Epidermal melanocyte (primary cell): ENCODE measurements around the gene TRIM33.
"Not testable (repeated sequence)": the region's sequence is repeated elsewhere in the genome, so short reads cannot be mapped to it uniquely, and the experiment has no call there.

Experiments
- DNase-seq: peaks from one replicate; pipeline ENCODE4 v3.0.0; 2011; ENCODE audit warnings: low spot score; ENCODE audit not compliant: insufficient read length

TRIM33 gene

DNA sequence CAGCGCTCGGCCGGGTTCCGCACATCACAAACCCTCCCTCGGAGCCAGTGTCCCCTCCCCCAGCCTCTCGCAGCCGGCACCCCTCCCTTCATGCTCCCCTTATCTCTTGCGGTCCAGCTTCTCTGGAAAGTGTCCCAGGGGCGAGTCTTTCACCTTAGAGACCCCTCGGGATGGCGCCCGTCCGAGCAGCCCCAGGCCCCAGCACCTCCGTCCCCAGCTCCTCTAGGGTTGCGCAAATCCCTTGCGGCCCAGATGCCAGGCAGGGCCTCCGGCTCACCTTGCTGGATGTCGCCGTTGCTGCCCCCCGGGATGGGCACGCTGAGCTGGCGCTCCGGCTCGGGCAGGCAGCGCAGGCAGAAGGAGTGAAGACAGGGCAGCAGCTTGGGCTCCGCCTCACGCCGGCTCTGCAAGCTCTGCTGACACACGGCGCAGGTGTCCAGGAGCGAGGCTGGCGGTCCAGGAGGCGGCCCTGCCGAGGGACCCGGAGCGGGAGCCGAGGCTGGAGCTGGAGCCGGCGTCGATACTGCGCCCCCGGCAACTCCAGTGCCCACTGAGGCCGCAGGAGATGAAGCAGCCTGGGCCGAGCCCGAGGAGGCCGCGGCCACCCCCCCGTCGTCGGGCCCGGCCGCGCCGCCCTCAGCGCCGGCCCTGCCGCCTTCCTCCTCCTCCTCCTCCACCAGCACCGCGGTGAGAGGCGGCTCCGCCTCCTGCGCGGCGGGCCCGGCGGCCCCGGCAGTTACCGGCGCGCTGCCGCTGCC is 550 bp downstream of the TRIM33 start:
- no peak for DNase-seq

- no peak for DNase-seq
Observed at GRCh38 chr1:114509596-114510273, 1.3 kb downstream of the TRIM33 start.

GRCh38 chr1:114508386-114508898 is 2.6 kb downstream of the TRIM33 start:
- DNase-seq = no peak

- no peak for DNase-seq
Observed at GRCh38 chr1:114507513-114507912, 3.5 kb downstream of the TRIM33 start.

GRCh38 chr1:114505148-114505561 is 5.8 kb downstream of the TRIM33 start:
- no peak for DNase-seq

GRCh38 chr1:114503916-114504422 is 7.0 kb downstream of the TRIM33 start:
- DNase-seq = no peak

DNA sequence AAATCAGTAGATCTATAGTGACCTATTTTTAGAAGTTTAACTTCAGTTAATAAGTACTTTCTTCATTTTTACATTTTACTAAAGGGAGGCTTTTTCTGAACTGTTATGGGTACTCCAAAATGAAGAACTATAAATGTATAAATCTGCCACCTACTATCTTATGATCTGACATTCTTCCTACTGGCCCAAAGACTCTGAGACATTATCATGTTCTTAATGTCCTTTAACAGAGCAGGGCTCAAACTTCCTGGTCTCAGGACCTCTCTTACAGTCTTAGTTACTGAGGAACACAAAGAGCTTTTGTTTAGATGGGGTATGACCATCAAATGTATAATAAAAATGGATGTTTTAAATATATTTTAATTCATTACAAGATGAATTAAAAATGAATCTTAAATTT is 8.9 kb downstream of the TRIM33 start:
- no peak for DNase-seq

- DNase-seq = no peak
Observed at GRCh38 chr1:114499478-114499877, 11.5 kb downstream of the TRIM33 start.

DNA sequence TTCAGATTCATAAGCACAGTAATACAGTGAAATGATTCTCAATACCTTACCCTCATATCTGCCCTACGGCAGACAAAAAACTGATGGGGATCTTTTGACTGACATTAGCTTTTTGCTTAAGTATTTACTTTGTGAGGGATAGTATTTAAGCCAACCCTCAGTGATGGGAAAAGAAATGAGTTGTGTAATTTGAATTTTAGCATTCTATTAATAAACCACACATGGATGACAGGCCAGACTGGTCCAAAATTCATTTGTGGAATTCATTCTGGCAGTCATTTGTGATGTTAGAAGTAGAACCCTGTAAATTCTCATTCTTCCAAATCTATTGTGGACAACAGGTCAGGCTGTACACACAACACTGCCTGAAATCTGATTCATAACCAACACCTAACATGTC is 14.9 kb downstream of the TRIM33 start:
- no peak for DNase-seq

DNA sequence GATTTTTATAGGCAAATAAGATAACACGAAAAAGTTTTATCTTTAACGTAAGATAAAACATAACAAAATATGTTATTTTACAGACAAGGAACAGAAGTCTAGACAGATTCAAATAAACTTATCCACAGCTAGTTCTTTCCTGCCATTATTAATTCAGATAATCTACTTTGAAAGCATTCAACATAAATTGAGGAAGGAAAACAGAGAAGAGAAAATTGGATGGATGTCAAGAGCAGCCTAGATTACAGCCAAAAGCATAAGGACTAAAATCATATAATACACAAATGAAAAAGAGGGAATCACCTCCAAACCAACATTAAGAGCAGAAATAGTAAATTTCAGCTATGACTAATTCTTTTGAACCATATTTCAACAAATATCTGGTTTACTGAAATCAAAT is 15.5 kb downstream of the TRIM33 start:
- DNase-seq = no peak

DNA sequence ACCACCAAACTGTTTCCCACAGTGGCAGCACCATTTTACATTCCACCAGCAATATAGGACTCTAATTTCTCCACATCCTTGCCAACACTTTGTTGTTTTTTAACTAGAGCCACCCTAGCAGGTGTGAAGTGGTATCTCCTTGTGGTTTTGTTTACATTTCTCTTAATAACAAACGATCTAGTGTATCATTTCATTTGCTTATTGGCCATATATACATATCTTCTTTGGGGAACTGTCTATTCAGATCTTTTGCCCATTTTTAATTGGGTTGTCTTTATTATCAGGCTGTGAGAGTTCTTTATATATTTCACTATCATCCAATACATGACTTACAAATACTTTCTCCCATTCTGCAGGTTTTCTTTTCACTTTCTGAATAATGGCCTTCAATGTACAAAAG is 18.0 kb downstream of the TRIM33 start:
- no peak for DNase-seq

GRCh38 chr1:114490274-114490693 is 20.7 kb downstream of the TRIM33 start:
- DNase-seq = no peak

- DNase-seq = no peak
Observed at GRCh38 chr1:114488739-114489138, 22.3 kb downstream of the TRIM33 start.

GRCh38 chr1:114485286-114485685 is 25.7 kb downstream of the TRIM33 start:
- DNase-seq = no peak

DNA sequence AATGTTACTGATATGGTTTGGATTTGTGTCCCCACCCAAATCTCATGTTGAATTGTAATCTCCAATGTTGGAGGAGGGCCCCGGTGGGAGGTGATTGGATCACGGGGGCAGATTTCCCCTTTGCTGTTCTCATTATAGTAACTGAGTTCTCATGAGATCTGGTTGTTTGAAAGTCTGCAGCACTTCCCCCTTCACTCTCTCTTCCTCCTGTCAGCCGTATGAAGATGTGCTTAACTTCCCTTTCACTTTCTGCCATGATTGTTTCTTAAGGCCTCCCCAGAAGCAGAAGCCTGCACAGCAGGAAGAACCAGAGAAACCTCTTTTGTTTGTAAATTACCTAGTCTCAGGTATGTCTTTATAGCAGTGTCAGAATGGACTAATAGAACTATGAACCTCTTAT is 28.4 kb downstream of the TRIM33 start:
- no peak for DNase-seq

DNA sequence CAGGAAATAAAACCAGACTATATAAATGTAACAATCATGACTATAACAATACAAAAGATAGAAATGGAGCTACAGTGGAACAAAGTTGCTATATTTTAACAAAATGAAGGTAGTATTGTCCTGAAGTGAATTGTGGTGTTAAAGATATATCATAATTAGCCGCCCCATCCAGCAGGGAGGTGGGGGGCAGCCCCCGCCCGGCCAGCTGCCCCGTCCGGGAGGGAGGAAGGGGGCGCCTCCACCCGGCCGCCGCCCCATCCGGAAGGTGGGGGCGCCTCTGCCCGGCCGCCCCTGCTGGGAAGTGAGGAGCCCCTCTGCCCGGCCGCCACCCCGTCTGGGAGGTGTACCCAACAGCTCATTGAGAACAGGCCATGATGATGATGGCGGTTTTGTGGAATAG is 31.4 kb downstream of the TRIM33 start:
- not testable (repeated sequence) for DNase-seq

DNA sequence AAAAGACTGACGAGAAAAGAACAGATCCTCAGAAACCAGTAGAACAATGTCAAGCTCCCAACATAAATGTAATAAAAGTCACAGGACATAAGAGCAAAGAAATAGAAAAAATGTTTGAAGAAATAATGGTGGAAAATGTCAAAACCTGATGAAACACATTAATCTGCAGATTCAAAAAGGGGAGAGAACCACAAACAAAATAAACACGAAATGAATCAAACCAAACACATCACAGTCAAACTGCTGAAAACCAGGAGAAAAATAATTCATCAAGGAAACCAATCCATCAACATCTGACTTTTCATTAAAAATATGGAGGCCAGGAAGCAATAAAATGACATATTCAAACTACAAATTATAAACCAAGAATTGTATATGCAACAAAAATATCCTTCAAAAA is 31.9 kb downstream of the TRIM33 start:
- no peak for DNase-seq

GRCh38 chr1:114473796-114474195 is 37.2 kb downstream of the TRIM33 start:
- no peak for DNase-seq

GRCh38 chr1:114472408-114472807 is 38.6 kb downstream of the TRIM33 start:
- no peak for DNase-seq

GRCh38 chr1:114470681-114471080 is 40.3 kb downstream of the TRIM33 start:
- DNase-seq = no peak

- no peak for DNase-seq
Observed at GRCh38 chr1:114468710-114469468, 42.1 kb downstream of the TRIM33 start.

- no peak for DNase-seq
Observed at GRCh38 chr1:114468047-114468446, 43.0 kb downstream of the TRIM33 start.
